Eye (tissue), 1 donor: ENCODE measurements around the gene NCOR2.
A peak's percentile ranks its signal among the peaks of the same experiment; 100 is the strongest.

Experiments used
- DNase-seq: peaks from one replicate; pipeline ENCODE4 v3.0.0-alpha.2; 2015

Gene NCOR2

GRCh38 chr12:124524231-124524925, 43.0 kb downstream of the NCOR2 start:
- DNase-seq = no peak

GRCh38 chr12:124523071-124523470, 44.3 kb downstream of the NCOR2 start:
- no peak for DNase-seq

- DNase-seq = no peak
These were observed 46.5 kb downstream of the NCOR2 start for GRCh38 chr12:124520907-124521306.

GRCh38 chr12:124520265-124520701, 47.1 kb downstream of the NCOR2 start:
- no peak for DNase-seq

- no peak for DNase-seq
These were observed 47.7 kb downstream of the NCOR2 start for GRCh38 chr12:124519746-124520145.

GRCh38 chr12:124518051-124518932, 49.1 kb downstream of the NCOR2 start:
- DNase-seq = peak; percentile 98
